ENCODE results near the gene IL13RA2. TPM values are rescaled to one million over a fixed set of nuclear protein-coding genes. Genes with fewer than 3 reads are reported as not detected.

The IL13RA2 gene
- total and polyA plus RNA-seq, 2 of the 8 experiments (the other 6 are each of a cell fraction or from before 2014, with no cell fraction given) = not detected

- Histone ChIP-seq H3K4me1 (replicated peaks in 1 of 4; ENCODE audit: control insufficient read depth in 3 of 4, insufficient read depth in 4 of 4, low read length in 3 of 4) (no peaks in the 10 kb centered on the region), H3K4me2 (ENCODE audit: insufficient read depth in 1 of 2, low read depth in 2 of 2, low read length in 2 of 2) (no peak overlapping the region), H3K23ac (ENCODE audit: insufficient read length) (no peak overlapping the region), H2BK12ac (ENCODE audit: low read depth, low read length) (no peak overlapping the region), H2AFZ (ENCODE audit: low read length) (no peak overlapping the region), H2BK5ac (ENCODE audit: low read depth, low read length) (no peak overlapping the region), H3K18ac (ENCODE audit: extremely low read depth, low read length) (no peak overlapping the region), H3K27me3 (replicated peaks in 1 of 4; ENCODE audit: control insufficient read depth in 3 of 4, extremely low read depth in 1 of 4, insufficient read depth in 3 of 4, low read length in 3 of 4) (no peaks in the 10 kb centered on the region), H3K36me3 (ENCODE audit: control insufficient read depth in 2 of 4, insufficient read depth in 4 of 4, low read length in 3 of 4) (no peaks in the 10 kb centered on the region), H3K79me2 (ENCODE audit: control insufficient read depth in 1 of 2, insufficient read depth in 2 of 2, low read length in 2 of 2) (no peaks in the 10 kb centered on the region), H3K27ac (ENCODE audit: low read depth, low read length) (no peak overlapping the region), H3K4ac (replicated peaks; ENCODE audit: insufficient read length, low read depth, low read length) (no peak overlapping the region), H3K9ac (replicated peaks in 1 of 4; ENCODE audit: extremely low read depth in 1 of 4, low read depth in 3 of 4, low read length in 3 of 4) (no peak overlapping the region), H2AK5ac (ENCODE audit: low read depth, low read length) (no peak overlapping the region), H3K9me3 (ENCODE audit: insufficient read depth in 2 of 2, low read depth in 1 of 2, low read length in 1 of 2) (no peaks in the 10 kb centered on the region), H4K91ac (replicated peaks; ENCODE audit: insufficient read length, low read length) (no peak overlapping the region), H4K20me1 (replicated peaks in 1 of 2; ENCODE audit: control insufficient read depth in 1 of 2, insufficient read depth in 2 of 2, low read length in 2 of 2) (no peaks in the 10 kb centered on the region), H3K23me2 (ENCODE audit: low read depth, low read length) (no peaks in the 10 kb centered on the region), H4K5ac (ENCODE audit: insufficient read length, low read depth, low read length) (no peak overlapping the region), H2BK120ac (replicated peaks; ENCODE audit: low read depth, low read length) (no peak overlapping the region), H3K14ac (ENCODE audit: insufficient read length) (no peak overlapping the region), H3K56ac (replicated peaks; ENCODE audit: insufficient read length, low read depth, low read length) (no peak overlapping the region), H2BK20ac (ENCODE audit: low read length) (no peak overlapping the region), H3K4me3 (ENCODE audit: extremely low read depth in 1 of 4, insufficient read depth in 2 of 4, low read depth in 3 of 4, low read length in 4 of 4) (no peak overlapping the region), H2BK15ac (ENCODE audit: low read length) (no peak overlapping the region), H4K8ac (ENCODE audit: extremely low read depth, insufficient read depth, low read length) (no peak overlapping the region), H3K79me1 (ENCODE audit: low read depth, low read length) (no peaks in the 10 kb centered on the region)
- ChIA-PET CTCF (ENCODE audit: partially characterized antibody) (interaction anchor here (0.6 to 2.2 kb wide), 4 partner anchors 8 to 595 kb away, joined by 3 to 7 read pairs (median 5); no protein-coding TSS in a partner anchor), POLR2A (ENCODE audit: partially characterized antibody) (no interaction called here)
- TF ChIP-seq NANOG (IDR thresholded peaks at IDR 0.05; ENCODE audit: insufficient read depth, low read depth, low read length, poor library complexity, severe bottlenecking) = no peak
- no peak for TF ChIP-seq YY1 (IDR thresholded peaks at IDR 0.05; ENCODE audit: low read depth, low read length)
- no peak for TF ChIP-seq NRF1 (IDR thresholded peaks at IDR 0.05; ENCODE audit: low read depth, low read length)
- no peak for TF ChIP-seq SIN3A (conservative IDR thresholded peaks at IDR 0.05 in 1 of 2, IDR thresholded peaks at IDR 0.05 in 1 of 2; ENCODE audit: low read depth in 1 of 2, low read length in 2 of 2)
- no peak for TF ChIP-seq HDAC6 (IDR thresholded peaks at IDR 0.05; ENCODE audit: low read depth, low read length)
- no peak for TF ChIP-seq TBP (IDR thresholded peaks at IDR 0.05; ENCODE audit: low read depth, low read length)
- no peak for TF ChIP-seq CHD2 (IDR thresholded peaks at IDR 0.05; ENCODE audit: low read length)
- no peak for TF ChIP-seq POLR2A (IDR thresholded peaks at IDR 0.05; ENCODE audit: control extremely low read depth in 1 of 2, low read depth in 2 of 2, low read length in 2 of 2)
- FAIRE-seq (no peak), DNase-seq (ENCODE audit: low read depth in 1 of 2, low spot score in 2 of 2) (no peak)
- 82% methylated on average over 2 of the region's 2 CpGs; no CpG with 5 or more reads in 1 of the 2 experiments for WGBS, 2 experiments (ENCODE audit: extremely low coverage in 1 of 2, insufficient coverage in 1 of 2, insufficient read length in 1 of 2, insufficient replicate concordance in 2 of 2, low coverage in 1 of 2, low lambda C conversion rate in 2 of 2, missing lambda C conversion rate in 1 of 2)
Measured at GRCh38 chrX:115018944-115019343, 1.5 kb upstream of the IL13RA2 start.
